HL-60 (cell line): Measurements from ENCODE around the gene GPLD1.
"Not testable (repeated sequence)": the region's sequence is repeated elsewhere in the genome, so short reads cannot be mapped to it uniquely, and the experiment has no call there.

ENCODE experiments used
- DNase-seq, 2 experiments: peaks; one replicate each; pipeline ENCODE4 v3.0.0-alpha.2; 2010 to 2020; ENCODE audit warnings: low read depth in 1 of 2, low spot score in 1 of 2
- H3K27ac ChIP-seq: fragments of 250-450 bp; sonication (Bioruptor Pico); replicated peaks from 2 replicates; pipeline ENCODE4 v1.5.1; 2020; ENCODE audit warnings: mild to moderate bottlenecking, moderate library complexity
- H3K27me3 ChIP-seq: fragments of 250-450 bp; sonication (Bioruptor Pico); 2 replicates; pipeline ENCODE4 v1.5.1; 2021; ENCODE audit warnings: mild to moderate bottlenecking, moderate library complexity; ENCODE audit not compliant: insufficient read depth, poor library complexity, severe bottlenecking
- H3K4me3 ChIP-seq: replicated peaks from 2 replicates; pipeline ENCODE4 v1.5.1; 2011; ENCODE audit warnings: mild to moderate bottlenecking, control low read depth, low read length; ENCODE audit not compliant: insufficient read depth
- GABPA ChIP-seq: IDR thresholded peaks from 2 replicates; pipeline ENCODE4 v1.6.1; 2012; ENCODE audit warnings: low read depth
- POLR2AphosphoS5 ChIP-seq: IDR thresholded peaks from 2 replicates; pipeline ENCODE4 v1.6.1; 2012; ENCODE audit warnings: low read depth
- REST ChIP-seq: IDR thresholded peaks from 2 replicates; pipeline ENCODE4 v1.6.1; 2012; ENCODE audit warnings: low read depth; ENCODE audit not compliant: insufficient replicate concordance
- SPI1 ChIP-seq: IDR thresholded peaks from 2 replicates; pipeline ENCODE4 v1.6.1; 2012; ENCODE audit warnings: low read depth, mild to moderate bottlenecking, borderline replicate concordance
- TF ChIP-seq, protein P1 (sequence below): IDR thresholded peaks from one replicate; pipeline ENCODE4 v1.5.1; 2011; ENCODE audit warnings: low read length, control low read depth, inconsistent platforms; ENCODE audit not compliant: insufficient read depth

Gene GPLD1

DNA sequence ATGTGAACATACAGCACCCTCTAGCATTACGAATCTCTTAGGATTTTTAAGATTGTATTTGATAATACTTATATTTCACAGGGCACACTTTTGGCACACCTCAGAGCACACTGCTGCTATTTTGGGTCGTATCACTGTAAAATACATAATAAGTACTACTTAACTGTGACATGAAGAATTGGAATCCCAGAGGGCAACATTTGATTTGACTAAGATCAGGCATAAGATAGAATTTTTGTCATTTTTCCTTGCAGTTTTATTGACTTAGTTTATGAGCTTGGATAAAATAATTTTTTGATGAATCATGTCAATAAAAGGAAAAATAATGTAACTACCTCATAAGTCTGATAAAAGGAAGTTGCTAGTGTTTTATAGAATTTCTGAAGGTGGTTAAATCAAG, 64.3 kb downstream of the GPLD1 start:
- TF ChIP-seq, protein P1, sequence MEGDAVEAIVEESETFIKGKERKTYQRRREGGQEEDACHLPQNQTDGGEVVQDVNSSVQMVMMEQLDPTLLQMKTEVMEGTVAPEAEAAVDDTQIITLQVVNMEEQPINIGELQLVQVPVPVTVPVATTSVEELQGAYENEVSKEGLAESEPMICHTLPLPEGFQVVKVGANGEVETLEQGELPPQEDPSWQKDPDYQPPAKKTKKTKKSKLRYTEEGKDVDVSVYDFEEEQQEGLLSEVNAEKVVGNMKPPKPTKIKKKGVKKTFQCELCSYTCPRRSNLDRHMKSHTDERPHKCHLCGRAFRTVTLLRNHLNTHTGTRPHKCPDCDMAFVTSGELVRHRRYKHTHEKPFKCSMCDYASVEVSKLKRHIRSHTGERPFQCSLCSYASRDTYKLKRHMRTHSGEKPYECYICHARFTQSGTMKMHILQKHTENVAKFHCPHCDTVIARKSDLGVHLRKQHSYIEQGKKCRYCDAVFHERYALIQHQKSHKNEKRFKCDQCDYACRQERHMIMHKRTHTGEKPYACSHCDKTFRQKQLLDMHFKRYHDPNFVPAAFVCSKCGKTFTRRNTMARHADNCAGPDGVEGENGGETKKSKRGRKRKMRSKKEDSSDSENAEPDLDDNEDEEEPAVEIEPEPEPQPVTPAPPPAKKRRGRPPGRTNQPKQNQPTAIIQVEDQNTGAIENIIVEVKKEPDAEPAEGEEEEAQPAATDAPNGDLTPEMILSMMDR, result no peak
- TF ChIP-seq GABPA (no peak), SPI1 (no peak)
- no peak for DNase-seq
- no peaks in the 10 kb centered on the region for H3K27me3 ChIP-seq
- no peak overlapping the region for H3K27ac ChIP-seq
- H3K4me3 ChIP-seq, result no peak overlapping the region

DNA sequence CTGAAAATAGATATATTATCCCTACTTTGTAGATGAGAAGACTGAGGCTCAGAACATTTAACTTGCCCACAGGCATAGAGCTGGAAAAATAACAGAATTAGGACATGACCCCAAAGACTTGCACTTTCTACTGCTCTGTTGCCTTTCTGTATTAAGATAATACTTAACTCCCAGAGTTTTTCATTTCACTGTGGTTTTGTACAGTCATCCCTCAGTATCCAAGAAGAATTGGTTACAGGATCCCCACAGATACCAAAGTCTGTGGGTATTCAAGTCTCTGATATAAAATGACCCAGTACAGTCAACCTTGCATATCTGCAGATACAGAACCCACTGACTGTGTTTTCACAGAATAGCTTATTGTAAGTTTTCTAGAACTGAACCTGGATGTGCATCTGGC, 69.9 kb downstream of the GPLD1 start:
- TF ChIP-seq, protein P1, result no peak
- TF ChIP-seq POLR2AphosphoS5 (no peak), SPI1 (no peak), GABPA (no peak), REST (no peak)
- DNase-seq, result no peak

GRCh38 chr6:24415753-24416152, 73.6 kb downstream of the GPLD1 start:
- DNase-seq, result no peak
- Histone ChIP-seq H3K27me3 (no peaks in the 10 kb centered on the region), H3K27ac (no peak overlapping the region), H3K4me3 (no peak overlapping the region)
- TF ChIP-seq SPI1 (no peak), GABPA (no peak), POLR2AphosphoS5 (no peak), REST (no peak)
- TF ChIP-seq, protein P1, result no peak

More for the DNA sequence above, 69.9 kb downstream of the GPLD1 start:
- Histone ChIP-seq H3K27me3 (no peaks in the 10 kb centered on the region), H3K27ac (no peak overlapping the region), H3K4me3 (no peak overlapping the region)

GRCh38 chr6:24414531-24414930, 74.8 kb downstream of the GPLD1 start:
- H3K27ac ChIP-seq, H3K27me3 ChIP-seq, H3K4me3 ChIP-seq, DNase-seq: not testable (repeated sequence)
